HEK293 (cell line): ENCODE data around the gene NIF3L1.

Experiments
- BCL11B ChIP-seq: fragments of 450-650 bp; formaldehyde crosslinking; IDR thresholded peaks from 2 replicates; pipeline ENCODE4 v1.5.1; 2016; ENCODE audit warnings: low read depth, missing biosample characterization, missing genetic modification characterization
- GFI1B ChIP-seq: fragments of 450-650 bp; formaldehyde crosslinking; IDR thresholded peaks from 2 replicates; pipeline ENCODE4 v1.5.1; 2016; ENCODE audit warnings: missing biosample characterization, missing genetic modification characterization
- HOXC10 ChIP-seq: sonication (generic); formaldehyde crosslinking; IDR thresholded peaks from 2 replicates; pipeline ENCODE4 v1.8.1; 2023; ENCODE audit warnings: mild to moderate bottlenecking, missing genetic modification reagents
- KLF10 ChIP-seq: fragments of 450-650 bp; IDR thresholded peaks from 2 replicates; pipeline ENCODE4 v1.5.1; 2018; ENCODE audit warnings: missing biosample characterization, mild to moderate bottlenecking, missing genetic modification characterization
- PRDM1 ChIP-seq: fragments of 450-650 bp; formaldehyde crosslinking; IDR thresholded peaks from 2 replicates; pipeline ENCODE4; 2016; ENCODE audit warnings: missing biosample characterization, missing genetic modification characterization
- REPIN1 ChIP-seq: fragments of 450-650 bp; formaldehyde crosslinking; IDR thresholded peaks from 2 replicates; pipeline ENCODE4 v1.5.1; 2017; ENCODE audit warnings: missing biosample characterization, missing genetic modification characterization, low read depth
- SCRT1 ChIP-seq: fragments of 450-650 bp; formaldehyde crosslinking; IDR thresholded peaks from 2 replicates; pipeline ENCODE4 v1.5.1; 2016; ENCODE audit warnings: missing biosample characterization, missing genetic modification characterization, borderline replicate concordance
- YY1 ChIP-seq: fragments of 450-650 bp; formaldehyde crosslinking; IDR thresholded peaks from 2 replicates; pipeline ENCODE4 v1.5.1; 2018; ENCODE audit warnings: missing biosample characterization, missing genetic modification characterization
- ZBTB17 ChIP-seq: fragments of 450-650 bp; formaldehyde crosslinking; IDR thresholded peaks from 2 replicates; pipeline ENCODE4 v1.5.1; 2016; ENCODE audit warnings: missing biosample characterization, missing genetic modification characterization
- ZBTB48 ChIP-seq: fragments of 450-650 bp; formaldehyde crosslinking; IDR thresholded peaks from 2 replicates; pipeline ENCODE4 v1.5.1; 2016; ENCODE audit warnings: missing biosample characterization, missing genetic modification characterization
- ZFP37 ChIP-seq: fragments of 450-650 bp; formaldehyde crosslinking; IDR thresholded peaks from 2 replicates; pipeline ENCODE4 v1.5.1; 2016; ENCODE audit warnings: missing biosample characterization, missing genetic modification characterization
- ZFP41 ChIP-seq: fragments of 450-650 bp; formaldehyde crosslinking; IDR thresholded peaks from 2 replicates; pipeline ENCODE4 v1.5.1; 2016; ENCODE audit warnings: missing biosample characterization, missing genetic modification characterization, borderline replicate concordance
- ZNF10 ChIP-seq: fragments of 450-650 bp; formaldehyde crosslinking; IDR thresholded peaks from 2 replicates; pipeline ENCODE4 v1.5.1; 2017; ENCODE audit warnings: missing biosample characterization, missing genetic modification characterization
- ZNF112 ChIP-seq: fragments of 450-650 bp; formaldehyde crosslinking; IDR thresholded peaks from 2 replicates; pipeline ENCODE4 v1.5.0; 2017; ENCODE audit warnings: missing biosample characterization, missing genetic modification characterization
- ZNF133 ChIP-seq: fragments of 450-650 bp; formaldehyde crosslinking; IDR thresholded peaks from 2 replicates; pipeline ENCODE4 v1.5.1; 2016; ENCODE audit warnings: missing biosample characterization, missing genetic modification characterization
- ZNF140 ChIP-seq: fragments of 450-650 bp; formaldehyde crosslinking; IDR thresholded peaks from 2 replicates; pipeline ENCODE4 v1.5.1; 2016; ENCODE audit warnings: missing biosample characterization, missing genetic modification characterization
- ZNF16 ChIP-seq: fragments of 450-650 bp; formaldehyde crosslinking; IDR thresholded peaks from 2 replicates; pipeline ENCODE4 v1.5.1; 2016; ENCODE audit warnings: low read depth, missing biosample characterization, missing genetic modification characterization
- ZNF221 ChIP-seq: fragments of 450-650 bp; formaldehyde crosslinking; IDR thresholded peaks from 2 replicates; pipeline ENCODE4 v1.5.1; 2017; ENCODE audit warnings: missing biosample characterization, missing genetic modification characterization, borderline replicate concordance
- ZNF24 ChIP-seq: fragments of 450-650 bp; formaldehyde crosslinking; IDR thresholded peaks from 2 replicates; pipeline ENCODE4 v1.5.1; 2016; ENCODE audit warnings: missing biosample characterization, missing genetic modification characterization
- ZNF302 ChIP-seq: fragments of 450-650 bp; formaldehyde crosslinking; IDR thresholded peaks from 2 replicates; pipeline ENCODE4 v1.5.1; 2016; ENCODE audit warnings: missing biosample characterization, missing genetic modification characterization, low read depth
- ZNF350 ChIP-seq: fragments of 450-650 bp; formaldehyde crosslinking; IDR thresholded peaks from 2 replicates; pipeline ENCODE4 v1.5.0; 2017; ENCODE audit warnings: missing biosample characterization, mild to moderate bottlenecking, missing genetic modification characterization
- ZNF362 ChIP-seq: fragments of 450-650 bp; formaldehyde crosslinking; IDR thresholded peaks from 2 replicates; pipeline ENCODE4 v1.5.1; 2016; ENCODE audit warnings: missing biosample characterization, missing genetic modification characterization
- ZNF366 ChIP-seq: fragments of 450-650 bp; formaldehyde crosslinking; conservative IDR thresholded peaks from 2 replicates; pipeline ENCODE4 v1.5.1; 2016; ENCODE audit warnings: missing biosample characterization, missing genetic modification characterization
- ZNF398 ChIP-seq: fragments of 450-650 bp; formaldehyde crosslinking; IDR thresholded peaks from 2 replicates; pipeline ENCODE4 v1.5.1; 2017; ENCODE audit warnings: missing biosample characterization, missing genetic modification characterization
- ZNF488 ChIP-seq: fragments of 450-650 bp; formaldehyde crosslinking; IDR thresholded peaks from 2 replicates; pipeline ENCODE4 v1.5.1; 2016; ENCODE audit warnings: missing biosample characterization, missing genetic modification characterization
- ZNF529 ChIP-seq: fragments of 450-650 bp; formaldehyde crosslinking; IDR thresholded peaks from 2 replicates; pipeline ENCODE4 v1.5.1; 2017; ENCODE audit warnings: missing genetic modification characterization, missing biosample characterization; ENCODE audit not compliant: insufficient replicate concordance
- ZNF560 ChIP-seq: fragments of 450-650 bp; formaldehyde crosslinking; IDR thresholded peaks from 2 replicates; pipeline ENCODE4 v1.5.1; 2017; ENCODE audit warnings: missing biosample characterization, missing genetic modification characterization, borderline replicate concordance
- ZNF629 ChIP-seq: fragments of 450-650 bp; formaldehyde crosslinking; IDR thresholded peaks from 2 replicates; pipeline ENCODE4 v1.5.1; 2017; ENCODE audit warnings: missing biosample characterization, missing genetic modification characterization
- ZNF660 ChIP-seq: fragments of 450-650 bp; IDR thresholded peaks from 2 replicates; pipeline ENCODE4 v1.5.1; 2018; ENCODE audit warnings: missing biosample characterization, mild to moderate bottlenecking, missing genetic modification characterization
- ZNF701 ChIP-seq: fragments of 450-650 bp; formaldehyde crosslinking; IDR thresholded peaks from 2 replicates; pipeline ENCODE4 v1.5.1; 2016; ENCODE audit warnings: missing biosample characterization, missing genetic modification characterization
- ZNF747 ChIP-seq: fragments of 450-650 bp; formaldehyde crosslinking; IDR thresholded peaks from 2 replicates; pipeline ENCODE4 v1.5.1; 2016; ENCODE audit warnings: missing biosample characterization, missing genetic modification characterization
- ZNF768 ChIP-seq: fragments of 450-650 bp; formaldehyde crosslinking; IDR thresholded peaks from 2 replicates; pipeline ENCODE4 v1.5.1; 2018; ENCODE audit warnings: missing biosample characterization, mild to moderate bottlenecking, missing genetic modification characterization
- ZSCAN16 ChIP-seq: fragments of 450-650 bp; formaldehyde crosslinking; IDR thresholded peaks from 2 replicates; pipeline ENCODE4 v1.5.1; 2016; ENCODE audit warnings: missing biosample characterization, missing genetic modification characterization
- TF ChIP-seq, protein P1 (sequence below): fragments of 450-650 bp; formaldehyde crosslinking; IDR thresholded peaks from 2 replicates; pipeline ENCODE4 v1.5.1; 2016; ENCODE audit warnings: missing biosample characterization, missing genetic modification characterization, low read depth

Gene NIF3L1

GRCh38 chr2:200888704-200889625 is at the start of gene NIF3L1, which contains the start of gene PPIL3 (continued):
- TF ChIP-seq ZNF133 (tag by site-specific recombination) (no peak), ZNF747 (tag by site-specific recombination) (no peak), ZNF221 (tag by site-specific recombination) (no peak), BCL11B (tag by site-specific recombination) (no peak), ZNF10 (tag by site-specific recombination) (no peak), REPIN1 (tag by site-specific recombination) (0 out of 2 replicates have a peak, but pooled peaks have one; percentile 6), ZNF629 (tag by site-specific recombination) (peak; percentile 89), ZNF529 (tag by site-specific recombination) (no peak), ZNF24 (peak; percentile 95), YY1 (tag by site-specific recombination) (no peak), ZNF701 (tag by site-specific recombination) (no peak), ZFP37 (peak; percentile 81), ZNF488 (tag by site-specific recombination) (no peak), ZNF140 (tag by site-specific recombination) (no peak), ZNF366 (tag by site-specific recombination) (peak; percentile 99), GFI1B (no peak), ZBTB48 (tag by site-specific recombination) (peak; percentile 76), ZBTB17 (tag by site-specific recombination) (no peak; the same call in 1 of the 2 replicates), SCRT1 (tag by site-specific recombination) (no peak), ZNF350 (no peak), ZNF560 (tag by site-specific recombination) (no peak), ZNF302 (tag by site-specific recombination) (no peak), ZNF768 (tag by site-specific recombination) (no peak), ZNF362 (tag by site-specific recombination) (no peak), ZSCAN16 (tag by site-specific recombination) (peak; percentile 53; the same call in 1 of the 2 replicates), ZNF660 (peak; percentile 94), ZNF16 (tag by site-specific recombination) (no peak), ZNF398 (tag by site-specific recombination) (no peak), ZNF112 (tag by site-specific recombination) (no peak), ZFP41 (no peak), PRDM1 (tag by site-specific recombination) (peak; percentile 87), HOXC10 (CRISPR knock-in tag) (no peak), KLF10 (tag by site-specific recombination) (no peak)
- TF ChIP-seq, protein P1, sequence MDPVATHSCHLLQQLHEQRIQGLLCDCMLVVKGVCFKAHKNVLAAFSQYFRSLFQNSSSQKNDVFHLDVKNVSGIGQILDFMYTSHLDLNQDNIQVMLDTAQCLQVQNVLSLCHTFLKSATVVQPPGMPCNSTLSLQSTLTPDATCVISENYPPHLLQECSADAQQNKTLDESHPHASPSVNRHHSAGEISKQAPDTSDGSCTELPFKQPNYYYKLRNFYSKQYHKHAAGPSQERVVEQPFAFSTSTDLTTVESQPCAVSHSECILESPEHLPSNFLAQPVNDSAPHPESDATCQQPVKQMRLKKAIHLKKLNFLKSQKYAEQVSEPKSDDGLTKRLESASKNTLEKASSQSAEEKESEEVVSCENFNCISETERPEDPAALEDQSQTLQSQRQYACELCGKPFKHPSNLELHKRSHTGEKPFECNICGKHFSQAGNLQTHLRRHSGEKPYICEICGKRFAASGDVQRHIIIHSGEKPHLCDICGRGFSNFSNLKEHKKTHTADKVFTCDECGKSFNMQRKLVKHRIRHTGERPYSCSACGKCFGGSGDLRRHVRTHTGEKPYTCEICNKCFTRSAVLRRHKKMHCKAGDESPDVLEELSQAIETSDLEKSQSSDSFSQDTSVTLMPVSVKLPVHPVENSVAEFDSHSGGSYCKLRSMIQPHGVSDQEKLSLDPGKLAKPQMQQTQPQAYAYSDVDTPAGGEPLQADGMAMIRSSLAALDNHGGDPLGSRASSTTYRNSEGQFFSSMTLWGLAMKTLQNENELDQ (tag by site-specific recombination) = no peak
